Immature natural killer cell (primary cell): ENCODE measurements around the gene C10orf88. TPM values are rescaled to one million over a fixed set of nuclear protein-coding genes. Genes with fewer than 3 reads are reported as not detected.

Experiments used
- DNase-seq, 3 donors: peaks; one replicate each; pipeline ENCODE4 v3.0.0; 2022; ENCODE audit warnings: mixed read lengths in 1 of 3
- H3K27ac Mint-ChIP-seq, 6 donors: one replicate each; pipeline ENCODE4 v1.8.0; 2020; ENCODE audit warnings: mixed read lengths in 6 of 6, mild to moderate bottlenecking in 5 of 6, inconsistent platforms in 4 of 6, moderate library complexity in 3 of 6
- H3K27me3 Mint-ChIP-seq, 3 donors: one replicate each; pipeline ENCODE4 v1.8.0; 2020 to 2021; ENCODE audit warnings: low read depth in 3 of 3, mild to moderate bottlenecking in 3 of 3, mixed read lengths in 3 of 3, moderate library complexity in 3 of 3, inconsistent platforms in 1 of 3
- H3K36me3 Mint-ChIP-seq, 3 donors: one replicate each; pipeline ENCODE4 v1.8.0; 2020; ENCODE audit warnings: mixed read lengths in 3 of 3, inconsistent platforms in 2 of 3, mild to moderate bottlenecking in 2 of 3
- H3K4me1 Mint-ChIP-seq, 2 donors: one replicate each; pipeline ENCODE4 v1.8.0; 2020; ENCODE audit warnings: inconsistent platforms in 2 of 2, mild to moderate bottlenecking in 2 of 2, mixed read lengths in 2 of 2, moderate library complexity in 1 of 2
- H3K4me3 Mint-ChIP-seq, 5 donors: one replicate each; pipeline ENCODE4 v1.8.0; 2020; ENCODE audit warnings: mild to moderate bottlenecking in 5 of 5, mixed read lengths in 5 of 5, inconsistent platforms in 3 of 5, moderate library complexity in 3 of 5
- H3K9me3 Mint-ChIP-seq, 6 donors: one replicate each; pipeline ENCODE4 v1.8.0; 2020; ENCODE audit warnings: mild to moderate bottlenecking in 6 of 6, mixed read lengths in 6 of 6, inconsistent platforms in 4 of 6, moderate library complexity in 3 of 6
- polyA plus RNA-seq, 3 donors: library from polyadenylated mRNA; unstranded; fragments of 300-500 nt; fragmentation: Illumina TruSeq; gene quantifications; one replicate each; pipeline ENCODE4 v1.2.3, GENCODE V29; 2021

Gene C10orf88
- 1 to 10 TPM; 4.3 to 8.2 (median 5.9) TPM for polyA plus RNA-seq

- peaks cover 5 to 18% (median 6%) of the 10 kb centered on the region in 3 donors for H3K27me3 Mint-ChIP-seq
- no peaks in the 10 kb centered on the region for H3K9me3 Mint-ChIP-seq
- peak within 1 kb of the TSS; percentile 89 to 95 (median 94) for H3K4me3 Mint-ChIP-seq
- H3K36me3 Mint-ChIP-seq: peaks cover 0 to 9% (median 3%) of the 10 kb centered on the region in 3 donors
- peak; percentile 96 to 99 (median 98) for DNase-seq
- peak within 1 kb of the TSS; percentile 63 to 85 (median 80) for H3K27ac Mint-ChIP-seq
- H3K4me1 Mint-ChIP-seq: peaks cover 26 to 37% of the 10 kb centered on the region in 2 donors
Observed at GRCh38 chr10:122953902-122954730, at the start of gene C10orf88. C10orf88 (minus strand) TSS chr10:122954227; CDS start chr10:122954178, 49 bp downstream.

- Mint-ChIP-seq H3K27ac (peak overlapping the region in 1 of 6 donors; percentile 20), H3K27me3 (peaks cover 0 to 1% (median 0%) of the 10 kb centered on the region in 3 donors), H3K4me1 (peaks cover 28 to 63% of the 10 kb centered on the region in 2 donors), H3K9me3 (no peaks in the 10 kb centered on the region), H3K4me3 (no peak overlapping the region), H3K36me3 (peaks cover 0 to 9% (median 8%) of the 10 kb centered on the region in 3 donors)
- DNase-seq: no peak
Observed at GRCh38 chr10:123001370-123001769, 47.3 kb upstream of the C10orf88 start.

GRCh38 chr10:123000155-123000554, 46.1 kb upstream of the C10orf88 start:
- DNase-seq: no peak
- peaks cover 22 to 52% of the 10 kb centered on the region in 2 donors for H3K4me1 Mint-ChIP-seq
- no peak overlapping the region for H3K4me3 Mint-ChIP-seq
- H3K36me3 Mint-ChIP-seq: peaks cover 0 to 17% (median 12%) of the 10 kb centered on the region in 3 donors
- H3K27me3 Mint-ChIP-seq: peaks cover 0 to 1% (median 0%) of the 10 kb centered on the region in 3 donors
- H3K27ac Mint-ChIP-seq: peak overlapping the region in 3 of 6 donors; percentile 5 to 51 (median 49)
- H3K9me3 Mint-ChIP-seq: no peaks in the 10 kb centered on the region

- peak overlapping the region in 1 of 5 donors; percentile 5 for H3K4me3 Mint-ChIP-seq
- H3K4me1 Mint-ChIP-seq: peaks cover 22 to 51% of the 10 kb centered on the region in 2 donors
- DNase-seq: no peak
- H3K27ac Mint-ChIP-seq: peak overlapping the region in 1 of 6 donors; percentile 51
- H3K9me3 Mint-ChIP-seq: no peaks in the 10 kb centered on the region
- H3K36me3 Mint-ChIP-seq: peaks cover 0 to 20% (median 14%) of the 10 kb centered on the region in 3 donors
- peaks cover 0 to 1% (median 0%) of the 10 kb centered on the region in 3 donors for H3K27me3 Mint-ChIP-seq
Observed at GRCh38 chr10:122999347-122999746, 45.3 kb upstream of the C10orf88 start.

- peaks cover 22 to 47% of the 10 kb centered on the region in 2 donors for H3K4me1 Mint-ChIP-seq
- H3K36me3 Mint-ChIP-seq: peaks cover 0 to 24% (median 15%) of the 10 kb centered on the region in 3 donors
- H3K27me3 Mint-ChIP-seq: peaks cover 0 to 1% (median 0%) of the 10 kb centered on the region in 3 donors
- DNase-seq: no peak
- no peak overlapping the region for H3K4me3 Mint-ChIP-seq
- no peaks in the 10 kb centered on the region for H3K9me3 Mint-ChIP-seq
- H3K27ac Mint-ChIP-seq: no peak overlapping the region
Observed at GRCh38 chr10:122998934-122999333, 44.9 kb upstream of the C10orf88 start.

- no peaks in the 10 kb centered on the region for H3K9me3 Mint-ChIP-seq
- H3K4me3 Mint-ChIP-seq: no peak overlapping the region
- H3K4me1 Mint-ChIP-seq: peaks cover 22 to 42% of the 10 kb centered on the region in 2 donors
- DNase-seq: no peak
- peaks cover 0 to 26% (median 17%) of the 10 kb centered on the region in 3 donors for H3K36me3 Mint-ChIP-seq
- H3K27ac Mint-ChIP-seq: peak overlapping the region in 1 of 6 donors; percentile 3
- H3K27me3 Mint-ChIP-seq: peaks cover 0 to 1% (median 0%) of the 10 kb centered on the region in 3 donors
Observed at GRCh38 chr10:122998360-122998917, 44.4 kb upstream of the C10orf88 start.

GRCh38 chr10:122997864-122998263, 43.8 kb upstream of the C10orf88 start:
- Mint-ChIP-seq H3K4me1 (peaks cover 22 to 38% of the 10 kb centered on the region in 2 donors), H3K9me3 (no peaks in the 10 kb centered on the region), H3K27ac (no peak overlapping the region), H3K27me3 (peaks cover 0 to 1% (median 0%) of the 10 kb centered on the region in 3 donors), H3K4me3 (no peak overlapping the region), H3K36me3 (peaks cover 0 to 26% (median 17%) of the 10 kb centered on the region in 3 donors)
- no peak for DNase-seq

- DNase-seq: no peak
- Mint-ChIP-seq H3K4me1 (peaks cover 17 to 28% of the 10 kb centered on the region in 2 donors), H3K4me3 (no peak overlapping the region), H3K27ac (no peak overlapping the region), H3K27me3 (no peaks in the 10 kb centered on the region), H3K9me3 (no peaks in the 10 kb centered on the region), H3K36me3 (peaks cover 0 to 29% (median 17%) of the 10 kb centered on the region in 3 donors)
Observed at GRCh38 chr10:122995936-122996335, 41.9 kb upstream of the C10orf88 start.

- H3K4me1 Mint-ChIP-seq: peaks cover 4 to 7% of the 10 kb centered on the region in 2 donors
- H3K27ac Mint-ChIP-seq: peak overlapping the region in 1 of 6 donors; percentile 44
- H3K4me3 Mint-ChIP-seq: no peak overlapping the region
- peaks cover 0 to 32% (median 17%) of the 10 kb centered on the region in 3 donors for H3K36me3 Mint-ChIP-seq
- no peaks in the 10 kb centered on the region for H3K9me3 Mint-ChIP-seq
- no peaks in the 10 kb centered on the region for H3K27me3 Mint-ChIP-seq
- DNase-seq: no peak
Observed at GRCh38 chr10:122993797-122994336, 39.8 kb upstream of the C10orf88 start.

GRCh38 chr10:122992031-122992585, 38.1 kb upstream of the C10orf88 start:
- no peaks in the 10 kb centered on the region for H3K4me1 Mint-ChIP-seq
- H3K27ac Mint-ChIP-seq: no peak overlapping the region

GRCh38 chr10:122990278-122990677, 36.3 kb upstream of the C10orf88 start:
- no peak for DNase-seq
- Mint-ChIP-seq H3K4me1 (no peaks in the 10 kb centered on the region), H3K4me3 (no peak overlapping the region), H3K9me3 (no peaks in the 10 kb centered on the region), H3K27ac (peak overlapping the region in 3 of 6 donors; percentile 25 to 72 (median 69)), H3K27me3 (peaks cover 0 to 2% (median 0%) of the 10 kb centered on the region in 3 donors), H3K36me3 (peaks cover 5 to 24% (median 6%) of the 10 kb centered on the region in 3 donors)

More at GRCh38 chr10:122992031-122992585, 38.1 kb upstream of the C10orf88 start:
- peaks cover 2 to 26% (median 9%) of the 10 kb centered on the region in 3 donors for H3K36me3 Mint-ChIP-seq
- no peak for DNase-seq
- H3K9me3 Mint-ChIP-seq: no peaks in the 10 kb centered on the region
- no peaks in the 10 kb centered on the region for H3K27me3 Mint-ChIP-seq
- no peak overlapping the region for H3K4me3 Mint-ChIP-seq

GRCh38 chr10:122988501-122988900, 34.5 kb upstream of the C10orf88 start:
- Mint-ChIP-seq H3K36me3 (peaks cover 4 to 17% (median 10%) of the 10 kb centered on the region in 3 donors), H3K4me3 (no peak overlapping the region), H3K27me3 (peaks cover 0 to 2% (median 0%) of the 10 kb centered on the region in 3 donors), H3K4me1 (no peaks in the 10 kb centered on the region), H3K9me3 (no peaks in the 10 kb centered on the region), H3K27ac (no peak overlapping the region)
- DNase-seq: no peak

- Mint-ChIP-seq H3K36me3 (peaks cover 4 to 14% (median 10%) of the 10 kb centered on the region in 3 donors), H3K4me3 (no peak overlapping the region), H3K27me3 (peaks cover 0 to 2% (median 1%) of the 10 kb centered on the region in 3 donors), H3K9me3 (no peaks in the 10 kb centered on the region), H3K27ac (no peak overlapping the region), H3K4me1 (peaks cover 2 to 7% of the 10 kb centered on the region in 2 donors)
- no peak for DNase-seq
Observed at GRCh38 chr10:122986335-122986734, 32.3 kb upstream of the C10orf88 start.
